NCI-H748 (cell line): ENCODE data around the gene SERPINA9.
"Not testable (repeated sequence)": the region's sequence is repeated elsewhere in the genome, so short reads cannot be mapped to it uniquely, and the experiment has no call there.

Experiments
- DNase-seq: peaks from one replicate; lab custom pipeline; 2025; ENCODE audit not compliant: unreplicated experiment; lab: John Stamatoyannopoulos, UW

SERPINA9 gene

GRCh38 chr14:94476023-94476422 lies at the start of gene SERPINA9:
Gene SERPINA9 (minus strand): TSS chr14:94476197. CDS start chr14:94469840, 6,357 bp downstream.
- DNase-seq: no peak

- no peak for DNase-seq
Measured at GRCh38 chr14:94524093-94524492, 48.1 kb upstream of the SERPINA9 start.

GRCh38 chr14:94523265-94523664 lies 47.3 kb upstream of the SERPINA9 start:
- no peak for DNase-seq

GRCh38 chr14:94522115-94522724 lies 46.2 kb upstream of the SERPINA9 start:
- DNase-seq: no peak

- no peak for DNase-seq
Measured at GRCh38 chr14:94521375-94522114, 45.5 kb upstream of the SERPINA9 start.

- no peak for DNase-seq
Measured at GRCh38 chr14:94517641-94518257, 41.8 kb upstream of the SERPINA9 start.

GRCh38 chr14:94517248-94517640 lies 41.2 kb upstream of the SERPINA9 start:
- no peak for DNase-seq

GRCh38 chr14:94515856-94516255 lies 39.9 kb upstream of the SERPINA9 start:
- DNase-seq: no peak

GRCh38 chr14:94515426-94515825 lies 39.4 kb upstream of the SERPINA9 start:
- DNase-seq: no peak

GRCh38 chr14:94514351-94514750 lies 38.4 kb upstream of the SERPINA9 start:
- DNase-seq: no peak

- DNase-seq: not testable (repeated sequence)
Measured at GRCh38 chr14:94510481-94510880, 34.5 kb upstream of the SERPINA9 start.

GRCh38 chr14:94509356-94509755 lies 33.4 kb upstream of the SERPINA9 start, which contains the start of gene SERPINA12:
Gene SERPINA12 (minus strand): TSS chr14:94509469. CDS start chr14:94498397, 11,072 bp downstream.
- DNase-seq: no peak

GRCh38 chr14:94505641-94506040 lies 29.6 kb upstream of the SERPINA9 start:
- no peak for DNase-seq

- no peak for DNase-seq
Measured at GRCh38 chr14:94505206-94505605, 29.2 kb upstream of the SERPINA9 start.

- DNase-seq: no peak
Measured at GRCh38 chr14:94501588-94502516, 25.9 kb upstream of the SERPINA9 start.

- DNase-seq: no peak
Measured at GRCh38 chr14:94500264-94500663, 24.3 kb upstream of the SERPINA9 start.

GRCh38 chr14:94499673-94500072 lies 23.7 kb upstream of the SERPINA9 start:
- no peak for DNase-seq

- no peak for DNase-seq
Measured at GRCh38 chr14:94498215-94498614, 22.2 kb upstream of the SERPINA9 start.

- DNase-seq: no peak
Measured at GRCh38 chr14:94494085-94494484, 18.1 kb upstream of the SERPINA9 start.

- no peak for DNase-seq
Measured at GRCh38 chr14:94491511-94491910, 15.5 kb upstream of the SERPINA9 start.

- no peak for DNase-seq
Measured at GRCh38 chr14:94489336-94489735, 13.3 kb upstream of the SERPINA9 start.
